Measurements from ENCODE around the gene C19orf12. TPM values are rescaled to one million over a fixed set of nuclear protein-coding genes. Genes with fewer than 3 reads are reported as not detected.

The C19orf12 gene
- total RNA-seq, 2 experiments from 2014 or later = 34.4 to 36.6 TPM

DNA sequence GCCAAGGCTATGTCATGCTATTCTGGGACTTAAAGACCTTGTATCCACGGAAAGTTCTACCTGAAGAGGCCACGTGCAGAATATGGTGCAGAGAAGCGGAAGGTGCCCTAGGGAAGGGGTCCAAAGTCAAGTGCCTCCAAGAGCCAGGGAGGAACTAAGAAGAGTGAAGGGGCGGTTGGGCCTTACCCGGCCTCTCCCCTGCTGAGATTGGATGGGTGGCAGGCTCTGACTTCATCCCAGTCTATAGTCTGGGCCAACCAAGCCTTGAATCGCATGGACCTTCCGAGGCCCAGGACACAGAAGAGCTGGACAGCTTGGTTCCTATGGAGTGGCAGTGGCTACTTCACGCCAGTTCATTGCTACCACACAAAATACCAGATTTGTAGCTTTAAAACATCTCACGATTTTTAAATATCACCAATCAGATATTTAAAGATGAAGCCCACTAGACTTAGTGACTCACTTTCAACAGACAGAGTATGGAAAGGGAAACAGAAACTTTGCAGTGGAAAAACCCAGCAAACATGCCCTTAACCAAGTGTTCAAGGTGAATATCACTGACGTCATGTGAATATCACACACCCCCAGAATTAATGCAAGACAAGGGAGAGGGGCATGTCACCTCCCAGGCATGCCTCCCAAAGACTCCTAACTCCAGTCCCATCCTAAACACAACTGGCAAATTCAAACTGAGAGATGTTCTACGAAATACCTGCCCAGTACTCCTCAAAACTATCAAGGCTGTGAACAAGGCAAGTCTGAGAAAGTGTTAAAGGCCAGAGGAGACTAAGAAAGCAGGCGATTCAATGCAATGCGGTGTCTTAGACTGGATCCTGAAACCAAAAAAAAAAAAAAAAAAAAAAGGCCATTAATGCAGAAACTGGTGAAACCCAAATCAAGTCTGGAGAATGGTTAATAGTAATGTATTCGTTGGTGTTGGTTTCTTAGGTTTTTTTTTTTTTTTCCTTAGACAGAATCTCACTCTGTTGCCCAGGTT, 10.2 kb downstream of the C19orf12 start:
- ChIA-PET CTCF (interaction anchor here (1.7 to 2.2 kb wide), 2 partner anchors 12 to 94 kb away, joined by 6 to 12 read pairs; no protein-coding TSS in a partner anchor), POLR2A (no interaction called here)

DNA sequence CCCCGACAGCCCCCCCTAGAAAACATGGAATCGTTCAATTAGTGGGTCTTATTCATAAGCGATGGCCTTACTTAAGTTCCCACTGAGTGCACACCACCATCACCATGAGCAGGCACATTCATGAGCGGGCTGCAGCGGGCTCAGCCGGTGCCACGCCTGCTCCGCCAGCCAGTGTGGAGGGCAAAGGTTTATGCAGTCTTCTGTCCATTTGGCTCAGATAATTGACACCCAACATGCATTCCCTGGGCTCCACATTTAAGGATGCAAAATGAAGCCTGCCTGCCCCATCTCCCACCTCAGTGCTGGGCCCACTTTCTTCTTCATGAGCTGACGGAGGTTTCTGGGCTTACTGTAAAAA, 12.1 kb downstream of the C19orf12 start:
- CTCF ChIA-PET = interaction anchor here (1.3 to 2.2 kb wide), 2 partner anchors 12 to 14 kb away, joined by 4 to 12 read pairs; partner anchors contain the start of gene C19orf12
- POLR2A ChIA-PET = no interaction called here

DNA sequence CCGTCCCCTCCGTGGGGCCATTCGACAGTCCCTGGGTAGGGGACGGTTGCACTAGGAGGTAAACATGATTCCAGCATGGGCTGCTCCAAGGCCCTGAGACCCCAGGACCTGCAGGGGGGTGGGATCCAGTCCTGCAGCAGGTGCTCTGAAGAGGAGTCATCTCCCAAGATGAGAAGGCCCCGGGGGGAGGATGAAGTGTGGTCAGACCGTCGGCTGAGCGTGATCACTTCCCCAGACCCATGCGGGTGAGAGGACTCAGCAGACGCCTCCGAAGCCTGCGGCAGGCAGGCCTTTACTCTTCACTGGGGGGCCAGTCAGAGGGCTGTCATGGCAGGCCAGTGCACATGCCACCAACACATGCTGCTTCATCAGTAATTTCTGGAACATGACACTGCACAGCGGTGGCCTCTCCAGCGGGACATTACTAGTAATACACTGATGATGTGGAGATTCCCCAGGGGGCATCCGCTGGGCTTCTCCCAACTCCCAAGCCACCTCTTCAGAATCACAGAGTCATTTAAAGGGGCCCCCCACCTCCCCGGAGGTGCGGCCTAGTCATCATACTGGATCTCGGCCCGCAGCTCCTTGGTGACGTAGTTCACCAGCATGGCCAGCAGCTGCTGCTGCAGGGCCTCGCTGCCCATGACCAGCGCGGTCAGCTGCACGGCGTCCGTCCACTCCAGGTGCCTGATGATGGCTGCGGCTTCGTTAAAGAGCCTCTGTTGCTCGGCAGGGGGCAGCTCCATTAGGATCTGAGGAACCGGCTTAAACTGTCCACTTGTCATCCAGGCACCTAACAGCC, 12.7 kb downstream of the C19orf12 start:
- POLR2A ChIA-PET = no interaction called here
- CTCF ChIA-PET = interaction anchor here (1.3 kb wide), 1 partner anchor 13 kb away, joined by 4 read pairs; the partner anchor contains the start of gene C19orf12

DNA sequence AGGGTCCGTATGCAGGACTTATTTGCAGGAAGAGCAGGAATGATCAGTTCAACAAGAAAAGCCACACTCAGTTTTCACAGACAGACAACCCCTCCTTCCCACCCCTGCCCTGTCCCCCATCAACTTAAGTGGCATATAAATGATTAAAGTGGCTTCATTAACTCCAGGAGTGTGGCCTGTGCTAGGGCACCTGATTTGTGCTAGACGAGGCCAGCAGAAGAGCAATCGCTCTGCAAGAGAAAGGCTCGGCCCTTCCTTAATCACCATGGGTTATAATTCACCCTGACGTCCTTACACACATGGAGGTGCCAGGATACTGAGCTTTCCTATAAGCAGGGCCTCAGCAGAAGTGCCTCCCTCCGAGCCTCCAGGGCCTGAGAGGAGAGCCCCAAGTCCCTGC, 14.6 kb downstream of the C19orf12 start:
- ChIA-PET POLR2A (no interaction called here), CTCF (interaction anchor here (0.6 to 1.6 kb wide), 3 partner anchors 11 to 22 kb away, joined by 3 to 5 read pairs (median 3); no protein-coding TSS in a partner anchor)

DNA sequence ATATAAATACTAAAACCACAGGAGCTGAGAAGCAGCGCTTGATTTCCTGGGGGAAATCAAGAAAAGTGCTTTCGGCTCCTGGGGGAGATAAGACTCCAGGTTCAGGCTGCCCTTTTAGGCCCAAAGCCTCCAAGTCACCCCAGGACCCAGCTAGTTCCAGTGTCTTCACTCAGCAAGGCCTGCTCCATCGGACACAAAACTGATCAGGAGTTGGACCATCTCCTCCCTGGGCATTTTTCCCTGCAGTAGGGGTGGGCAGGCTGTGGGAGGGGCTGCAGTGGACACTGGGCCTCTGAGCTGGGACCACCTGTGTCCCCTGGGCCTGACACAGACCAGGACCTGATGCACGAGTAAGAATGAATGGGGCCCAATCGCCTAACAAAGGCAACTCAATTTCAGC, 15.2 kb downstream of the C19orf12 start:
- POLR2A ChIA-PET = interaction anchor here (0.9 kb wide), 1 partner anchor 11 kb away, joined by 3 read pairs; no protein-coding TSS in a partner anchor
- CTCF ChIA-PET = interaction anchor here (0.6 to 1.6 kb wide), 3 partner anchors 17 to 372 kb away, joined by 3 to 5 read pairs (median 3); no protein-coding TSS in a partner anchor

DNA sequence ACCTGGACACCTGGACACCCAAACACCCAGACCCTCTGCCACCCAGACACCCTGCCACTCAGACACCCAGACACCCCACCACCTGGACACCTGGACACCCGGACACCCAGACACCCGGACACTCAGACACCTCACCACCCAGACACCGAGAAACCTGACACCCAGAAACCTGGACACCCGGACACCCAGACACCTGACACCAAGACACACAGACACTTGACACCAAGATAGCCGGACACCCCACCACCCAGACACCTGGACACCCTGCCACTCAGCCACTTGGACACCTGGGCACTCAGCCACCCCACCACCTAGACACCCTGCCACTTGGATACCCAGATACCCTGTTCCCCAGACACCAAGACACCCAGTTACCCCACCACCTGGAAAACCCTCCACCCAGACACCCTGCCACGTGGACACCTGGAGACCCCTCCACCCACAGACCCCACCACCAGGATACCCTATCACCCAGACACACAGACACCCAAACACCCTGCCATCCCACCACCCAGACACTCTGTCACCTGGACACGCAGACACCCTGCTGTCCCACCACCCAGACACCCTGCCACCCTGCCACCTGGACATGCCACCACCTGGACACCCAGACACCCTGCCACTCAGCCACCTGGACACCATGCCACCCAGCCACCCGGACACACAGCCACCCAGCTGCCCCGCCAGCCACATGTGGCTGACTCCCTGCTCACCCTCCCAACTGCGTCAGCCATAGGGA, 17.4 kb downstream of the C19orf12 start:
- ChIA-PET CTCF (no interaction called here), POLR2A (no interaction called here)

DNA sequence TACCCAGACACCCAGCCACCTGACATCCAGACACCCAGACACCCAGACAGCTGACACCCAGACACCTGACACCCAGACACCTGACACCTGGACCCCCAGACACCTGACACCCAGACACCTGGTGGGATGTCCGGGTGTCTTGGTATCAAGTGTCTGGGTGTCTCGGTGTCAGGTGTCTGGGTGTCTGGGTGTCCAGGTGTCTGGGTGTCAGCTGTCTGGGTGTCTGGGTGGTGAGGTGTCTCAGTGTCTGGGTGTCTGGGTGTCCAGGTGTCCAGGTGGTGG, 18.6 kb downstream of the C19orf12 start:
- ChIA-PET CTCF (no interaction called here), POLR2A (no interaction called here)

DNA sequence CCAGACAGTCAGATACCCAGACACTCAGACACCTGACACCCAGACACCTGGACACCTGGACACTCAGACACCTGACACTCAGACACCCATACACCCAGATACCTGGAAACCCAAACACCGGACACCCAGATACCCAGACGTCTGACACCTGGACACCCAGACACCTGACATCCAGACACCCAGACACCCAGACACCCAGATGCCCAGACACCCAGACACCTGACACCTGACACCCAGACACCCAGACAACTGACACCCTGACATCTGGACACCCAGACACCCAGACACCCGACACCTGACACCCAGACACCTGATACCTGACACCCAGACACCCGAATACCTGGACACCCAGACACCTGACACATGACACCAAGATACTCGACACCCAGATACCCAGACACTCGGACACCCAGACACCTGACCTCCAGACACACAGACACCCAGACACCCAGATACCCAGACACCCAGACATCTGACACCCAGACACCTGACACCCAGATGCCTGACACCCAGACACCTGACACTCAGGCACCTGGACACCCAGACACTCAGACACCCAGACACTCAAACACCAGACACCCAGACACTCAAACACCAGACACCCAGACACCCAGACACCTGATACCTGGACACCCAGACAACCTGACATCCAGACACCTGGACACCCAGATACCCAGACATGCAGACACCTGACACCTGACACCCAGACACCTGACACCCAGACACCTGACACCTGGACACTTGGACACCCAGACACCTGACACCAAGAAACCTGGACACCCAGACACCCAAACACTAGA, 19.1 kb downstream of the C19orf12 start:
- ChIA-PET CTCF (interaction anchor here (1.1 to 5.6 kb wide), 2 partner anchors 19 to 28 kb away, joined by 3 to 82 read pairs; partner anchors contain the start of gene C19orf12), POLR2A (no interaction called here)

DNA sequence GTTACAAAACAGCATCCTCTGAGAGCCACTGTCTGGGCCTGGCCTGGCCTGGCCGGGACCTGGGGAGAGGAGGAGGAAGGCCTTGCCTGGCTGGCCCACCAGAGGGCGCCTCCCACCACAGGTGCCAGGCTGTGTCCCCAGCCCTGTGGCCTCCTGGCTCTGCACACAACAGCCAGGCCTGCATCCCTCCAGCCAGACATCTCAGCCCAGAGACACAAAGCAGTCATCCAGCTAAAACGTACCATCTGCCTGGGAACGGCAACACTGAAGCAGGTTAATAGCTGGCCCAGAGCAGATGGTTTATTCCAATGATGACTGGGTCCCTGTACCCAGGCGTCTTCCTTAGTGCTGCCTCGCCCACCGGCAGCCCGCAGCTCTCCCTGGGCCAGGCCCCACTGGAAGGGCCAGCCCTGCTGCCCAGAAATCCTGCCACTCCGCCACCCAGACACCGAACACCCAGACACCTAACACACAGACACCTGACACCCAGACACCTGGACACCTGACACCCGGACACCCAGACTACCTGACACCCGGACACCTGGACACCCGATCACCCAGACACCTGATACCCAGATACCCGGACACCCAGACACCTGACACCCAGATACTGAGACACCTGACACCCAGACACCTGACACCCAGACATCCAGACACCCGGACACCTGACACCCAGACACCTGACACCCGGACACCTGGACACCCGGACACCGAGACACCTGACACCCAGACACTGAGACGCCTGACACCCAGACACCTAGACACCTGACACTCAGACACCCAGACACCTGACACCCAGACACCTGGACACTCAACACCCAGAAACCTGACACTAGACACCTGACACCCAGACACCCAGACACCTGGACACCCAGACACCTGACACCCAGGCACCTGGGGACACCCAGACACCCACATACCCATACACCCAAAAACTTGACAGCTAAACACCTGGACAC, 20.1 kb downstream of the C19orf12 start:
- ChIA-PET POLR2A (interaction anchor here (0.6 kb wide), 1 partner anchor 22 kb away, joined by 3 read pairs; no protein-coding TSS in a partner anchor), CTCF (interaction anchor here (0.5 to 7.5 kb wide), 21 partner anchors 11 to 458 kb away, joined by 3 to 82 read pairs (median 4); partner anchors contain the start of genes C19orf12, PLEKHF1 and POP4)

DNA sequence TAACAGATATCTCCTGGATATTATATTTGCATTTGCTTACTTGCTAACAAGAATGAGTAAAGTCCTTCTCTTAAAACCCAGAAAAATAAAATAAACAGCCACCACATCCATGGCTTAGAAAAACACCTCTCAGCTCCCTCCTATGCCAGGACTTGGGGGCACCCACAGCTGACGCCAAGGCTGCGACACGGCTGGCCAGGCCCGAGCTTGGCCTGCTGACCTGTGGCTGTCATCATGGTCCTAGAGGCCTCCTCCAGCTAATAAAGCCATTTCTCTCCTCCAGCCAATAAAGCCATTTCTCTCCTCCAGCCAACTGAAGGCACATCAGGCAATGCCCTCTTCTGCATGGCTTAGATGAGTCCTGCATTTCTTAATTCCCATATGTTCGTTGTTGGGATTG, 20.9 kb downstream of the C19orf12 start:
- POLR2A ChIA-PET = interaction anchor here (0.6 kb wide), 1 partner anchor 21 kb away, joined by 3 read pairs; no protein-coding TSS in a partner anchor
- CTCF ChIA-PET = interaction anchor here (0.5 to 7.5 kb wide), 19 partner anchors 10 to 457 kb away, joined by 3 to 82 read pairs (median 4); partner anchors contain the start of genes C19orf12, PLEKHF1 and POP4

DNA sequence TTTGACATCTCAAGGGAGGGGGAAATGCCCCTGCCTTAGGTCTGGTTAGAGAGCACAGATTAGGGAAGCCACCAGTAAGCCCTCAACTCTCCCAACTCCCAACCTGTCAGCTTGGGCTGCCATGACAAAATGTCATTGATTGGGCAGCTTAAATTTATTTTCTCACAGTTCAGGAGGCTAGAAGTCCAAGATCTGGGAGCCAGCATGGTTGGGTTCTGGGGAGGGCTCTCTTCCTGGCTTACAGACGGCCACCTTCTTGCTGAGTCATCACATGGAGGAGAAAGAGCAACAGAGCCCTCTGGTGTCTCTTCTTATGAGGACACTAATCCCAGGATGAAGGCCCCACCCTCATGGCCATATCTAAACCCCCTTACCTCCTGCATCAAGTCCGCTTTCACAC, 24.2 kb downstream of the C19orf12 start:
- POLR2A ChIA-PET = no interaction called here
- CTCF ChIA-PET = interaction anchor here (0.7 to 7.5 kb wide), 10 partner anchors 9 to 84 kb away, joined by 3 to 82 read pairs (median 5); partner anchors contain the start of genes C19orf12, PLEKHF1 and POP4

DNA sequence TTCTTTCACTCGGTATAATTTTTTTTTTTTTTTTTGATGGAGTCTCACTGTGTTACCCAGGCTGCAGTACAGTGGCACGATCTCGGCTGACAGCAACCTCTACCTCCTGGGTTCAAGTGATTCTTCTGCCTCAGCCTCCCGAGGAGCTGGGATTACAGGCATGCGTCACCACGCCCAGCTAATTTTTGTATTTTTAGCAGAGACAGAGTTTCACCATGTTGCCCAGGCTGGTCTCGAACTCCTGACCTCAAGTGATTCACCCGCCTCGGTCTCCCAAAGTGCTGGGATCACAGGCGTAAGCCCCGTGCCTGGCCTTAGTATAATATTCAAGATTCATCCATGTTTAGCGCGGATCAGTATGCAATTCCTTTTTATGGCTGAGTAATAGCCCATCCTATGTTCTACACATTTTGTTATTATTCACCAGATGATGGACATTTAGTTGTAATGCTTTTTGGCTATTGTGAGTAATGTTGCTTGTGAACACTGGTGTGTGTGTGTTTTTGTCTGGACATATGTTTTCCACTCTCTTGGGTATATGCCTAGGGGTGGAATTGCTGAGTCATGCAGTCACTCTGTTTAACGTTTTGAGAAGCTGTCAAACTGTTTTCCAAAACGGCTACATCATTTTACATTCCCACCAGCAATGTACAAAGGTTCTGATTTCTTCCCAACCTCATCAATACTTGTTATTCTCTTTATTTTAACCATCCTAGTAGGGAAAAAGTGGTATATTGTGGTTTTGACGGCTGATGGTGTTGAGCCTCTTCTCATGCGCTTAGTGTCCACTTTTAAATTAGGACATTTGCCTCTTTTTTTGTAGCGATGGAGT, 26.9 kb downstream of the C19orf12 start:
- ChIA-PET POLR2A (no interaction called here), CTCF (interaction anchor here (7.5 kb wide), 1 partner anchor 77 kb away, joined by 74 read pairs; no protein-coding TSS in a partner anchor)

DNA sequence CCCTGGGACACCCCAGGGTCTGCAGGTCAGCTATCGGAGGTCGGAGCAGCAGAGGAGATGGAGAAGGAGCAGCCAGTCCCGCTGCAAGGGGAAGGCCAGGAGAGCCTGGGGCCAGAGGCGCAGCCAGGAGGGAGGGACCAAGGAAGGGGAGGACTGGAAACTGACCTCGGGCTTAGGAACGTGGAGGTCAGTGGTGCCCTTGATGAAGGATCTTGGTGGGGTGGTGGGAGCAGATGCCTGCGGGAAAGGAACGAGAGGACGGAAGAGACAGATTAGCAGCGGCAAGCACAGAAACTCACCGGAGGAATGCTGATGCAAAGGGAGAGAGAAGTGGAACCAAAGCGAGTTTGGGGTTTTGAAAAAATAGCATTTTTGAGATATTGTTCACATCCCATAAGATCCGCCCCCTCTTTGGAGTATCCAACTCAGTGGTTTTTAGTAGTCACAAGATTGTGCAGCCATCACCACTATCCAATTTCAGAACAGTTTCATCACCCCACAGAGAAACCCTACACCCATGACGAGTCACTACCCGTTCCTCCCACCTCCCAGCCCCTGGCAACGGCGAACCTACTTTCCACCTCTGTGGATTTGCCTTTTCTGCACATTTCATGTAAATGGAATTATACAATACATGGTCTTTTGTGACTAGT, 27.7 kb downstream of the C19orf12 start:
- ChIA-PET CTCF (interaction anchor here (2.7 kb wide), 1 partner anchor 16 kb away, joined by 12 read pairs; no protein-coding TSS in a partner anchor), POLR2A (no interaction called here)

DNA sequence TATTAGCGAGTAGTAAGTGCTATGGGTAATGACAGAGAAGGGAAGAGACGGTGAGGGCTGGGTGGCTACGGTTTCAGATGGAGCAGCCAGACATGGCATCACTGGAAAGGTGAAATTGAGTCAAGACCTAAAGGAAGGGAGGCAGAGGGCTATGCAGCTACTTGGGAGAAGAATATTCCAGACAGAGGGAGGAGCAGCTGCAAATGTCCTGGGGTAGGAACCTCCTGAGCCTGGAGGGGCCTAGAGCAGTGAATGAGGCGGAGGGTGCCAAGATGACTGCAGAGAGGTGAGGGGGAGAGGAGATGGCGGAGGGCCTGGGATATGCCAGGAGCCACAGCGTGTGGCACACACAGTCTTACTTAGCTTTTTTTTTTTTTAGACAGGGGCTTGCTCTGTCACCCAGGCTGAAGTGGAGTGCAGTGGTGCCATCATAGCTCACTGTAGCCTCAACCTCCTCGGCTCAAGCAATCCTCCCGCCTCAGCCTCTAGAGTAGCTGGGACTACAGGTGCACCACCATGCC, 28.7 kb downstream of the C19orf12 start:
- CTCF ChIA-PET = interaction anchor here (1.5 to 2.7 kb wide), 3 partner anchors 15 to 75 kb away, joined by 7 to 12 read pairs (median 8); no protein-coding TSS in a partner anchor
- POLR2A ChIA-PET = interaction anchor here (0.7 to 1.9 kb wide), 2 partner anchors 14 to 83 kb away, joined by 3 to 6 read pairs; no protein-coding TSS in a partner anchor

DNA sequence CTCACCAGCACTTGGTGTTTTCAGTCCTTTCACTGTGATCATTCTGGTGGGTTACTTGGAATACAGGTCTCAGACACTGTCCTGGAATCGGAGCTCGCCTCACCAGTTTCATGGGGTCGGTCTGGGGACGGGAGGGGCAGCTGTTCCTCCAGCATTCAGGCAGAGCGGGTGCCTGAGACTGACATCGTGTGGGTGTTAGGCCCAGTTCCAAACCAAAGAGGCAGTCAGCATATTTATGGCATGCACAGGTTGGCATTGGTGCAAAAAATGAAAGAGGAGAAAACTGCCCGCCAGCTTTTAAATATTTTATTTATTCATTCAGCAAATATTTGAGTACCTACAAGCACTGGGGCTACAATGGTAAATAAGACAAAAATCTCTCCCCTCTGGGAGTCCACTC, 29.7 kb downstream of the C19orf12 start:
- ChIA-PET POLR2A (interaction anchor here (1.9 kb wide), 1 partner anchor 13 kb away, joined by 6 read pairs; no protein-coding TSS in a partner anchor), CTCF (interaction anchor here (0.8 to 2.7 kb wide), 4 partner anchors 14 to 74 kb away, joined by 3 to 12 read pairs (median 8); no protein-coding TSS in a partner anchor)
